Measurements from ENCODE around the gene CCDC14. TPM values are rescaled to one million over a fixed set of nuclear protein-coding genes. Genes with fewer than 3 reads are reported as not detected.
A peak's percentile ranks its signal among the peaks of the same experiment; 100 is the strongest.

CCDC14 gene
- total RNA-seq, 2 donors from 2014 or later, result 23.1 to 38.2 TPM

- H3K4me3 ChIP-seq, result peak overlapping the region; percentile 50 to 70
- H3K27me3 ChIP-seq, result no peaks in the 10 kb centered on the region
- H3K4me1 ChIP-seq, result peaks cover 5% of the 10 kb centered on the region
- H3K36me3 ChIP-seq (replicated peaks in 1 of 2; ENCODE audit: insufficient read depth in 1 of 2, low read depth in 2 of 2), result no peaks in the 10 kb centered on the region
- no peaks in the 10 kb centered on the region for H3K9me3 ChIP-seq
- 3 to 4% methylated on average over 15 of the region's 15 CpGs for WGBS, 2 donors
- TF ChIP-seq CTCF (IDR thresholded peaks at IDR 0.05), result no peak
- TF ChIP-seq POLR2A (IDR thresholded peaks at IDR 0.05), result no peak
- ATAC-seq, result no peak
- no peak for DNase-seq
- H3K27ac ChIP-seq, result peak overlapping the region; percentile 52 to 86 (median 79)
- intact Hi-C loops (cut with DNase I), result no loop called here
Measured at GRCh38 chr3:123961508-123961856, 453 bp upstream of the CCDC14 start.

- intact Hi-C loops (cut with DNase I), result no loop called here
- no peak for ATAC-seq
- no peak overlapping the region for H3K27ac ChIP-seq
Measured at GRCh38 chr3:123953735-123954134, 7.3 kb downstream of the CCDC14 start.

GRCh38 chr3:123952844-123953520, 8.0 kb downstream of the CCDC14 start:
- no peaks in the 10 kb centered on the region for H3K9me3 ChIP-seq
- H3K4me3 ChIP-seq, result no peak overlapping the region
- intact Hi-C loops (cut with DNase I), result no loop called here
- no peak for DNase-seq
- H3K36me3 ChIP-seq (replicated peaks in 1 of 2; ENCODE audit: insufficient read depth in 1 of 2, low read depth in 2 of 2), result peaks cover 0 to 5% of the 10 kb centered on the region in 2 donors
- 91 to 94% methylated on average over 4 of the region's 4 CpGs for WGBS, 2 donors
- H3K4me1 ChIP-seq, result peaks cover 8% of the 10 kb centered on the region
- no peak overlapping the region for H3K27ac ChIP-seq
- no peaks in the 10 kb centered on the region for H3K27me3 ChIP-seq
- no peak for ATAC-seq
- TF ChIP-seq CTCF (IDR thresholded peaks at IDR 0.05), result no peak
- TF ChIP-seq POLR2A (IDR thresholded peaks at IDR 0.05), result no peak

More at GRCh38 chr3:123953735-123954134, 7.3 kb downstream of the CCDC14 start:
- DNase-seq, result no peak
- peaks cover 8% of the 10 kb centered on the region for H3K4me1 ChIP-seq
- no peaks in the 10 kb centered on the region for H3K9me3 ChIP-seq
- no peak overlapping the region for H3K4me3 ChIP-seq
- H3K36me3 ChIP-seq (replicated peaks in 1 of 2; ENCODE audit: insufficient read depth in 1 of 2, low read depth in 2 of 2), result peaks cover 0 to 4% of the 10 kb centered on the region in 2 donors
- TF ChIP-seq CTCF (IDR thresholded peaks at IDR 0.05), result no peak
- H3K27me3 ChIP-seq, result no peaks in the 10 kb centered on the region
- WGBS, 2 donors, result 99 to 100% methylated on average over 4 of the region's 4 CpGs

- no peak for TF ChIP-seq POLR2A (IDR thresholded peaks at IDR 0.05)
- TF ChIP-seq CTCF (IDR thresholded peaks at IDR 0.05), result no peak
- intact Hi-C loops (cut with DNase I), result no loop called here
- Histone ChIP-seq H3K4me3 (no peak overlapping the region), H3K36me3 (replicated peaks in 1 of 2; ENCODE audit: insufficient read depth in 1 of 2, low read depth in 2 of 2) (peaks cover 0 to 5% of the 10 kb centered on the region in 2 donors), H3K27me3 (no peaks in the 10 kb centered on the region), H3K9me3 (no peaks in the 10 kb centered on the region), H3K27ac (no peak overlapping the region), H3K4me1 (peaks cover 12% of the 10 kb centered on the region)
- 44 to 46% methylated on average over 6 of the region's 6 CpGs for WGBS, 2 donors
- no peak for DNase-seq
- ATAC-seq, result no peak
Measured at GRCh38 chr3:123951522-123952447, 9.2 kb downstream of the CCDC14 start.
